NB4 (cell line): Measurements from ENCODE around the gene DYRK4.

Experiments used
- POLR2A ChIP-seq: IDR thresholded peaks from 2 replicates; pipeline ENCODE4 v1.6.1; 2011; ENCODE audit warnings: mild to moderate bottlenecking; ENCODE audit not compliant: insufficient read length; ENCODE audit errors: extremely low read depth
- TF ChIP-seq, protein P1 (sequence below): IDR thresholded peaks from 2 replicates; pipeline ENCODE4 v1.6.1; 2011; ENCODE audit warnings: low read depth, low read length

DNA sequence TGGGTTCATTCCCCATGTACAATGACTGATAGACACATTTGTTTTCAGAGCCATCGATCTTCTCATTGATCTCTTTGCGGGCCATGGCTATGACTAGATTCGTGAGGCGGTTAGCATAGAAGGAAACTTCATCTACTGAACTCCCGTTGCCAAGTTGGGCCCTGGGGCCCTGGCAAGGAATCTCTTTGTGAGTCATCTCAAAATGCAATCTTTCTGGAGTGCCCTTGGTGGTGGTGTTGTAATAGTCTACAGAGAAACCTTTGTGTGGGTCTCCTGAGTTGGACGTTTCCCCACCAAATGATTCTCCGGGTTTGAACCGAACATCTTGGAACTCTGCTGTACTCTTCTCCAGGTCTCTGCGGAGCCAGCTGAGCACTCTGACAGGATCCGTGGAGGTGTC lies 66.4 kb downstream of the DYRK4 start:
- TF ChIP-seq, protein P1, sequence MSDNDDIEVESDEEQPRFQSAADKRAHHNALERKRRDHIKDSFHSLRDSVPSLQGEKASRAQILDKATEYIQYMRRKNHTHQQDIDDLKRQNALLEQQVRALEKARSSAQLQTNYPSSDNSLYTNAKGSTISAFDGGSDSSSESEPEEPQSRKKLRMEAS, result no peak
- TF ChIP-seq POLR2A, result no peak
